Measurements from ENCODE around the gene TNXB. TPM values are rescaled to one million over a fixed set of nuclear protein-coding genes. Genes with fewer than 3 reads are reported as not detected.
"Not testable (repeated sequence)": the region's sequence is repeated elsewhere in the genome, so short reads cannot be mapped to it uniquely, and the experiment has no call there.

TNXB gene
- total and polyA plus RNA-seq, 4 experiments from 2014 or later = 0.31 to 22.4 (median 16.5) TPM; not detected in 1

DNA sequence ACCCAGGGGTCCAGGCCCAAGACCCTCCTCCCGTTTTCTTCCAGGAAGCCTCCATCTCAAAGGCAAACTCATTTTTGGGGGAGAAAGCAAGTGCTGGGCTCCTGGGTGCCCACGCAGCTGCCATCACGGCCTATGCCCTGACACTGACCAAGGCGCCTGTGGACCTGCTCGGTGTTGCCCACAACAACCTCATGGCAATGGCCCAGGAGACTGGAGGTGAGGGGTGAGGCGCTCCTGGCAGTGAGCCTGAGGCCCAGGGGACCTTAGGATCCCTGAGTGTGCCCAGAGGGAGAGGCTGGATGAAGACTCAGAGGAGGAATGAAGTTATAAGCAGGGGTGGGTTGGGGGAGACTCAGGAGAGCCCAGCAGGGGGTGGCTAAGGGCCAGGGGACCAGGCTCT lies 112.8 kb downstream of the TNXB start:
- DNase-seq; CTCF ChIA-PET (ENCODE audit: partially characterized antibody); H3K36me3 ChIP-seq (ENCODE audit: insufficient read depth, low read length); H3K36me3 Mint-ChIP-seq; H3K4me1 ChIP-seq (ENCODE audit: insufficient read depth, low read length); H3K9me3 Mint-ChIP-seq; H3K27ac ChIP-seq (ENCODE audit: low read depth, low read length); POLR2A ChIA-PET (ENCODE audit: partially characterized antibody); H3K27ac Mint-ChIP-seq; intact Hi-C loops (cut with micrococcal nuclease); H3K4me1 Mint-ChIP-seq; H3K4me3 Mint-ChIP-seq; H3K4me3 ChIP-seq (ENCODE audit: low read length in 2 of 2); H3K9me3 ChIP-seq (ENCODE audit: control insufficient read depth in 1 of 2, low read length in 2 of 2); H3K27me3 Mint-ChIP-seq; H3K27me3 ChIP-seq (ENCODE audit: insufficient read depth, low read length): not testable (repeated sequence)

DNA sequence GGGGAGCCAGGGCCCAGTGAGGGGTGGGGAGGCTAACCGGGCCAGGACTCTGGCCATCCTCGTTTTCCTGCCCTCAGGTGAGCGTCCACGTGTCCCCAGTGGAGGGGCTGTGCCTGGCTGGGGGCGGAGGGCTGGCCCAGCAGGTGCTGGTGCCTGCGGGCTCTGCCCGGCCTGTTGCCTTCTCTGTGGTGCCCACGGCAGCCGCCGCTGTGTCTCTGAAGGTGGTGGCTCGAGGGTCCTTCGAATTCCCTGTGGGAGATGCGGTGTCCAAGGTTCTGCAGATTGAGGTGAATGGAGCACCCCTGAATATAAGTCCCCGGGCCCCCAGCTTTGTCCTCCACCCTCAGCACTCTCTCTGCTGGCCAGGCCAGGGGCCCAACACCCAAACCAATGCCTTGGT lies 114.7 kb downstream of the TNXB start:
- DNase-seq; POLR2A ChIA-PET (ENCODE audit: partially characterized antibody): not testable (repeated sequence)

More for the DNA sequence above, 114.7 kb downstream of the TNXB start:
- H3K4me3 ChIP-seq (ENCODE audit: low read length in 2 of 2); H3K36me3 ChIP-seq (ENCODE audit: insufficient read depth, low read length); H3K9me3 Mint-ChIP-seq; H3K27ac ChIP-seq (ENCODE audit: low read depth, low read length); H3K4me3 Mint-ChIP-seq; H3K4me1 ChIP-seq (ENCODE audit: insufficient read depth, low read length); H3K27me3 ChIP-seq (ENCODE audit: insufficient read depth, low read length); H3K36me3 Mint-ChIP-seq; H3K27ac Mint-ChIP-seq; H3K4me1 Mint-ChIP-seq; intact Hi-C loops (cut with micrococcal nuclease); H3K27me3 Mint-ChIP-seq; H3K9me3 ChIP-seq (ENCODE audit: control insufficient read depth in 1 of 2, low read length in 2 of 2); CTCF ChIA-PET (ENCODE audit: partially characterized antibody): not testable (repeated sequence)

Other genes starting within 250 kb of the TNXB start
- 10 to 100 TPM; 19.6 to 21.1 TPM for gene NEU1, start 246.5 kb downstream of the TNXB start, total RNA-seq
- gene NEU1, start 246.5 kb downstream of the TNXB start, polyA plus RNA-seq = 10 to 100 TPM; 22.5 to 23.4 TPM
- gene SLC44A4, start 230.3 kb downstream of the TNXB start, total RNA-seq = not detected
- under 1 TPM in 1 of 2 donors, not detected in 1; 0.11 TPM for gene SLC44A4, start 230.3 kb downstream of the TNXB start, polyA plus RNA-seq
- gene EHMT2, start 211.6 kb downstream of the TNXB start, total RNA-seq = 10 to 100 TPM; 79.1 to 82.1 TPM
- gene EHMT2, start 211.6 kb downstream of the TNXB start, polyA plus RNA-seq = 10 to 100 TPM; 24.1 to 47.9 TPM
- gene ZBTB12, start 207.3 kb downstream of the TNXB start, total RNA-seq = 1 to 10 TPM; 2.4 to 2.5 TPM
- not detected for gene ZBTB12, start 207.3 kb downstream of the TNXB start, polyA plus RNA-seq
- 1 to 10 TPM; 2.1 to 3.2 TPM for gene C2, start 181.6 kb downstream of the TNXB start, total RNA-seq
- not detected for gene C2, start 181.6 kb downstream of the TNXB start, polyA plus RNA-seq
- gene CFB, start 163.2 kb downstream of the TNXB start, total RNA-seq = under 1 TPM in 1 of 2 experiments, not detected in 1; 0.64 TPM
- not detected for gene CFB, start 163.2 kb downstream of the TNXB start, polyA plus RNA-seq
- gene NELFE, start 150.4 kb downstream of the TNXB start, total RNA-seq = 10 to 100 TPM; 45.8 to 49.0 TPM
- gene NELFE, start 150.4 kb downstream of the TNXB start, polyA plus RNA-seq = 10 to 100 TPM; 67.0 to 78.5 TPM
- 100 to 1,000 TPM; 117 to 119 TPM for gene SKIC2, start 150.2 kb downstream of the TNXB start, total RNA-seq
- 10 to 100 TPM; 21.8 to 23.0 TPM for gene SKIC2, start 150.2 kb downstream of the TNXB start, polyA plus RNA-seq
- gene DXO, start 137.2 kb downstream of the TNXB start, total RNA-seq = 10 to 100 TPM; 27.8 to 30.3 TPM
- gene DXO, start 137.2 kb downstream of the TNXB start, polyA plus RNA-seq = 10 to 100 TPM; 10.8 to 11.7 TPM
- gene C4A, start 127.3 kb downstream of the TNXB start, total RNA-seq = 1 to 10 TPM; 6.7 to 9.8 TPM
- gene C4A, start 127.3 kb downstream of the TNXB start, polyA plus RNA-seq = under 1 TPM in 1 of 2 donors, not detected in 1; 0.17 TPM
- 1 to 10 TPM; 5.0 to 5.8 TPM for gene C4B, start 94.5 kb downstream of the TNXB start, total RNA-seq
- gene C4B, start 94.5 kb downstream of the TNXB start, polyA plus RNA-seq = under 1 TPM in 1 of 2 donors, not detected in 1; 0.36 TPM
- gene CYP21A2, start 70.9 kb downstream of the TNXB start, total RNA-seq = under 1 TPM; 0.39 to 0.61 TPM
- not detected for gene CYP21A2, start 70.9 kb downstream of the TNXB start, polyA plus RNA-seq
- gene ATF6B, start 18.9 kb upstream of the TNXB start, total RNA-seq = 100 to 1,000 TPM; 151 to 154 TPM
- gene ATF6B, start 18.9 kb upstream of the TNXB start, polyA plus RNA-seq = 10 to 100 TPM; 11.4 to 27.7 TPM
- 1 to 10 TPM; 2.2 to 2.8 TPM for gene FKBPL, start 20.9 kb upstream of the TNXB start, total RNA-seq
- gene FKBPL, start 20.9 kb upstream of the TNXB start, polyA plus RNA-seq = 1 to 10 TPM; 2.0 to 3.0 TPM
- 1 to 10 TPM; 1.5 to 1.9 TPM for gene PRRT1, start 42.6 kb upstream of the TNXB start, total RNA-seq
- gene PRRT1, start 42.6 kb upstream of the TNXB start, polyA plus RNA-seq = under 1 TPM in 1 of 2 donors, not detected in 1; 0.60 TPM
- 10 to 100 TPM; 12.7 to 15.4 TPM for gene PPT2, start 44.8 kb upstream of the TNXB start, total RNA-seq
- gene PPT2, start 44.8 kb upstream of the TNXB start, polyA plus RNA-seq = 1 to 10 TPM; 3.8 TPM
- gene EGFL8, start 55.3 kb upstream of the TNXB start, total RNA-seq = 10 to 100 TPM; 16.6 TPM
- under 1 TPM in 1 of 2 donors, not detected in 1; 0.23 TPM for gene EGFL8, start 55.3 kb upstream of the TNXB start, polyA plus RNA-seq
- 10 to 100 TPM; 32.2 to 32.8 TPM for gene AGPAT1, start 66.7 kb upstream of the TNXB start, total RNA-seq
- 10 to 100 TPM; 15.3 to 16.4 TPM for gene AGPAT1, start 66.7 kb upstream of the TNXB start, polyA plus RNA-seq
- 10 to 100 TPM; 44.2 to 47.7 TPM for gene RNF5, start 69.1 kb upstream of the TNXB start, total RNA-seq
- 100 to 1,000 TPM; 102 to 129 TPM for gene RNF5, start 69.1 kb upstream of the TNXB start, polyA plus RNA-seq
- gene AGER, start 74.9 kb upstream of the TNXB start, total RNA-seq = 10 to 100 TPM; 74.8 to 77.3 TPM
- under 1 TPM in 1 of 2 donors, not detected in 1; 0.62 TPM for gene AGER, start 74.9 kb upstream of the TNXB start, polyA plus RNA-seq
- gene PBX2, start 80.9 kb upstream of the TNXB start, total RNA-seq = 100 to 1,000 TPM; 188 to 192 TPM
- gene PBX2, start 80.9 kb upstream of the TNXB start, polyA plus RNA-seq = 1 to 10 TPM in 1 of 2 donors, under 1 TPM in 1; 0.57 to 1.8 TPM
- 100 to 1,000 TPM; 309 to 313 TPM for gene GPSM3, start 83.3 kb upstream of the TNXB start, total RNA-seq
- 100 to 1,000 TPM; 110 to 165 TPM for gene GPSM3, start 83.3 kb upstream of the TNXB start, polyA plus RNA-seq
- gene NOTCH4, start 114.7 kb upstream of the TNXB start, total RNA-seq = 1 to 10 TPM in 1 of 2 experiments, under 1 TPM in 1; 0.35 to 1.2 TPM
- under 1 TPM in 1 of 2 donors, not detected in 1; 0.70 TPM for gene NOTCH4, start 114.7 kb upstream of the TNXB start, polyA plus RNA-seq